Measurements from ENCODE around the gene MSMB. TPM values are rescaled to one million over a fixed set of nuclear protein-coding genes. Genes with fewer than 3 reads are reported as not detected.

The MSMB gene
- total RNA-seq, 3 donors from 2014 or later, result 4.0 to 7.2 TPM; not detected in 1

DNA sequence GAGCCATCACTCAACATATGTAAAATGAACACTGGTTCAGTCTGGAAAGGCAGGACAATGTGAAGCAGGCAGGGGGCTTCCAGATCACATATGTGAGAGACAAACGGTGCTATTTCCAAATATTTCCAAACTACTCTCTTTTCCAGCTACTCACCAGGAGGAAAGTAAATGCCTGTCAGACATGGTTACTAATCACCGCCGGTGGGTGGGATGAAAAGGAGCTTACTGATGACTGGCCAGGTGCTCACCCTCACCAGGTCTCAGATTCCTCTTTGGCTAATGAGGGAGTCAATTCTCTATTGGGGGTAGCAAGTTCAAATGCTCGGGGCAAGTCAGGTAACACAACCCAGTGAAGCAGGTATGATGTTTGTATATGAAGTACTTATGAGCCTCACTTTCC, 9.7 kb upstream of the MSMB start:
- no peak overlapping the region for H3K27ac ChIP-seq
- no peaks in the 10 kb centered on the region for H3K36me3 ChIP-seq
- TF ChIP-seq POLR2AphosphoS5 (IDR thresholded peaks at IDR 0.05), result no peak
- TF ChIP-seq, protein P1, sequence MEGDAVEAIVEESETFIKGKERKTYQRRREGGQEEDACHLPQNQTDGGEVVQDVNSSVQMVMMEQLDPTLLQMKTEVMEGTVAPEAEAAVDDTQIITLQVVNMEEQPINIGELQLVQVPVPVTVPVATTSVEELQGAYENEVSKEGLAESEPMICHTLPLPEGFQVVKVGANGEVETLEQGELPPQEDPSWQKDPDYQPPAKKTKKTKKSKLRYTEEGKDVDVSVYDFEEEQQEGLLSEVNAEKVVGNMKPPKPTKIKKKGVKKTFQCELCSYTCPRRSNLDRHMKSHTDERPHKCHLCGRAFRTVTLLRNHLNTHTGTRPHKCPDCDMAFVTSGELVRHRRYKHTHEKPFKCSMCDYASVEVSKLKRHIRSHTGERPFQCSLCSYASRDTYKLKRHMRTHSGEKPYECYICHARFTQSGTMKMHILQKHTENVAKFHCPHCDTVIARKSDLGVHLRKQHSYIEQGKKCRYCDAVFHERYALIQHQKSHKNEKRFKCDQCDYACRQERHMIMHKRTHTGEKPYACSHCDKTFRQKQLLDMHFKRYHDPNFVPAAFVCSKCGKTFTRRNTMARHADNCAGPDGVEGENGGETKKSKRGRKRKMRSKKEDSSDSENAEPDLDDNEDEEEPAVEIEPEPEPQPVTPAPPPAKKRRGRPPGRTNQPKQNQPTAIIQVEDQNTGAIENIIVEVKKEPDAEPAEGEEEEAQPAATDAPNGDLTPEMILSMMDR (IDR thresholded peaks at IDR 0.05), result no peak
- H3K4me1 ChIP-seq, result no peaks in the 10 kb centered on the region
- no peaks in the 10 kb centered on the region for H3K27me3 ChIP-seq
- no peak for DNase-seq (ENCODE audit: low spot score in 2 of 2)
- peaks cover 0 to 5% of the 10 kb centered on the region in 2 donors for H3K9me3 ChIP-seq
- intact Hi-C loops (cut with DNase I; ENCODE audit: low total_unique reads), result no loop called here
- H3K4me3 ChIP-seq, result no peak overlapping the region

DNA sequence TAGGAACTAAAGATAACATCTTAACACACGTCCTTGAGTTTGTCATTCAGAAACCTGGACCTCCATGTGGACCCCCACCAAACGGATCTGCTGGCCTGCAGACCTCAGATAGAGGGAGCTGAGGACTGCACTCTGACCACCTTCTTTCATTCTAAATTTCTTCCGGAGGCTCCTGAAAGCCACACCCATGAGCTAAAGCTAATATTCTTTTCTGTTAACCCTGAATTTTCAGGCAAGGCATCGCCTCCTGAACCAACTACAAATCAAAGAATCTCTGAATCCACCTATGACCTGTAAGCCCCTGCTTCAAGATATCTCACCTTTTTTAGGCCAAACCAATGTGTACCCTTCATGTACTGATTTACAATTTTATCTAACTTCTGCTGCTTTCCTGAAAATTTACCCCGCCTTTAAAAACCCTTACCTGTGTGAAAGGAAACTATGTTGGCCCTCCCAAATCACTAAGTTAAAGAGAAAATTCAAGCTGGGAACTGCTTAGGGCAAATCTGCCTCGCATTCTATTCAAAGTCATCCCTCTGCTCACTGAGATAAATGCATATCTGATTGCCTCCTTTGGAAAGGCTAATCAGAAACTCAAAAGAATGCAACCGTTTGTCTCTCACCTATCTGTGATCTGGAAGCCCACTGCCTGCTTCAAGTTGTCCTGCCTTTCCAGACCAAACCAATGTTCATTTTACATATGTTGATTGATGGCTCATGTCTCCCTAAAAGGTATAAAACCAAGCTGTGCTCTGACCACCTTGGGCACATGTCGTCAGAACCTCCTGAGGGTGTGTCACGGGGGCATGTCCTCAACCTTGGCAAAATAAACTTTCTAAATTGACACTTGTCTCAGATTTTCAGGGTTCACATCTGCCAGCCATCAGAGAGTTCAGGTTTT, 7.7 kb upstream of the MSMB start:
- peaks cover 0 to 5% of the 10 kb centered on the region in 2 donors for H3K9me3 ChIP-seq
- DNase-seq (ENCODE audit: low spot score in 2 of 2), result no peak
- TF ChIP-seq POLR2A (IDR thresholded peaks at IDR 0.05) (no peak), POLR2AphosphoS5 (IDR thresholded peaks at IDR 0.05) (no peak)
- TF ChIP-seq, protein P1 (IDR thresholded peaks at IDR 0.05), result no peak
- no peaks in the 10 kb centered on the region for H3K4me1 ChIP-seq
- H3K27ac ChIP-seq, result no peak overlapping the region
- intact Hi-C loops (cut with DNase I; ENCODE audit: low total_unique reads), result no loop called here
- H3K4me3 ChIP-seq, result no peak overlapping the region
- H3K27me3 ChIP-seq, result no peaks in the 10 kb centered on the region
- no peaks in the 10 kb centered on the region for H3K36me3 ChIP-seq

DNA sequence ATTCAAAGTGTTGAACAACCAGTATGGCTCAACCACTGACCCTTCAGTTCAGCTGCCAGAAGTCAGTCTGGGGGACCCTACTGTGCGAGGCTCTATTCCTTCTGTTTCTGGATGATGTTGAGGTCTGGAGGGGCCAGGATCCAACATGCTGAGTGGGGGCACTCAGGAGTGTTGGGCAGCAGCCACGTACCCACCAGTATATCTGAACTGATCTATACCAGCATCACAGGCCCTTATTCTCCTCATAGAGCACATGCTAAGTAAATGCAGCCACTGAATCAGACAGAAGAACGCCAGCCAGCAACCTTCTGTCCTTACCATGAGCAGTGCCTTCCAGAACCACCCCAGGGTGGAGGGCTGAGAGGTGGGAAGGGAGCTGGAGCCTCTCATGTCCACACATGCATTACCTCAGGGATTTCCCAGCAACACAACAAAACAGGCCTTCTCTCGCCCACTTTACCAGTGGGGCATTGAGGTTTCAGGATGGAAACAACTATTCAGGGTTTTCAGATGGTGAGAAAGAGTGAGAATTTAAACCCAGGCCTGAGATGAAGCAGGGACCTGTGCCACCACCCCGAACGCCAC, 6.8 kb upstream of the MSMB start:
- no peaks in the 10 kb centered on the region for H3K4me1 ChIP-seq
- no peak for DNase-seq (ENCODE audit: low spot score in 2 of 2)

DNA sequence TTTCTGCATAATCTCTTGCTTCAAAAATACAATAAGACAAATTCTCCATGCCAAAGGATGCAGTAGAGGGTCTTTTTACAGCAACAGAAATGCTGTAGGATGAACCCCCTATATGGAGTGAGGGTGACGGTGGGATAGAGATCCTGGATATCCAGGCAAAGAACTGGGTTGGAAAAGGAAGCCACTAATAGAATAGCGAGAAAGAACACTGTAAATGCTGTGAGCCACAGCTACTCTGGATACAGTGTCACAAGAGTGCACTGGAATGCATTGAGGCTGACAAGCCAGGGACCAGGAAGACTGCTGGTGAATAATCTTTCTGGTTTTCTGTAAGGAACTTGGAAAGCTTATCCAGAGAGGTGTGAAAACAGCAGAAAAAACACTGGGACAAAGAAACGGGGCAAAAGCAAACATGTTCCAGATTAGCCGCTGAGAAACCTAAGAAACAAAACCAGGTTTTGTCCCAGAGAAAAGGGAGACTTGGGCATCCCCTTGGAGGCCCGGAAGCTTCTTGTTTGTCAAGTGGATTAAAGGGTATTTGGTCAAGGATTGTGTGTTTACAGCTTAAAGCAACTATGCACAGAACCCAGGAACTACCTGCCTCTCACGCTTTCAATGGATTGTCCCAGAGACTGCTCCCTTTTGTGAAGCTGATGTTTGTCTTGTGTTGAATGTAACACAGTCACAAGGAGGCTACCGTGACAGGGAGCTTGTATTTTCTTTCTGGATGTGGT, 6.2 kb upstream of the MSMB start:
- H3K27me3 ChIP-seq, result no peaks in the 10 kb centered on the region

More for the DNA sequence above, 6.8 kb upstream of the MSMB start:
- Histone ChIP-seq H3K27ac (no peak overlapping the region), H3K4me3 (no peak overlapping the region), H3K36me3 (no peaks in the 10 kb centered on the region), H3K9me3 (peaks cover 0 to 5% of the 10 kb centered on the region in 2 donors), H3K27me3 (no peaks in the 10 kb centered on the region)
- intact Hi-C loops (cut with DNase I; ENCODE audit: low total_unique reads), result no loop called here
- TF ChIP-seq, protein P1 (IDR thresholded peaks at IDR 0.05), result no peak
- TF ChIP-seq POLR2AphosphoS5 (IDR thresholded peaks at IDR 0.05) (no peak), POLR2A (IDR thresholded peaks at IDR 0.05) (no peak)

More for the DNA sequence above, 6.2 kb upstream of the MSMB start:
- peaks cover 0 to 5% of the 10 kb centered on the region in 2 donors for H3K9me3 ChIP-seq
- intact Hi-C loops (cut with DNase I; ENCODE audit: low total_unique reads), result no loop called here
- TF ChIP-seq POLR2AphosphoS5 (IDR thresholded peaks at IDR 0.05) (no peak), POLR2A (IDR thresholded peaks at IDR 0.05) (no peak)
- TF ChIP-seq, protein P1 (IDR thresholded peaks at IDR 0.05), result no peak
- no peak for DNase-seq (ENCODE audit: low spot score in 2 of 2)
- H3K36me3 ChIP-seq, result no peaks in the 10 kb centered on the region
- no peaks in the 10 kb centered on the region for H3K4me1 ChIP-seq
- H3K4me3 ChIP-seq, result no peak overlapping the region
- no peak overlapping the region for H3K27ac ChIP-seq

All from breast epithelium (tissue), 4 donors.